Panc1 (cell line): ENCODE measurements around the gene SMIM5.

Experiments used
- POLR2AphosphoS5 ChIP-seq: IDR thresholded peaks from 2 replicates; pipeline ENCODE4 v1.6.1; 2012; ENCODE audit warnings: mild to moderate bottlenecking, low read depth, low read length, moderate library complexity
- TCF7L2 ChIP-seq: IDR thresholded peaks from 2 replicates; pipeline ENCODE4 v1.6.1; 2011; ENCODE audit warnings: mild to moderate bottlenecking, low read depth, low read length, inconsistent platforms
- TF ChIP-seq, protein P1 (sequence below): fragments of 450-650 bp; IDR thresholded peaks from 2 replicates; pipeline ENCODE4 v1.5.1; 2017; ENCODE audit warnings: mild to moderate bottlenecking
- TF ChIP-seq, protein P2 (sequence below), 2 experiments: IDR thresholded peaks; 2 replicates each; pipeline ENCODE4 v1.6.1; 2011 to 2012; ENCODE audit warnings: low read depth in 2 of 2, control low read depth in 1 of 2, low read length in 1 of 2, mild to moderate bottlenecking in 1 of 2, moderate library complexity in 1 of 2; ENCODE audit not compliant: insufficient read depth in 1 of 2

DNA sequence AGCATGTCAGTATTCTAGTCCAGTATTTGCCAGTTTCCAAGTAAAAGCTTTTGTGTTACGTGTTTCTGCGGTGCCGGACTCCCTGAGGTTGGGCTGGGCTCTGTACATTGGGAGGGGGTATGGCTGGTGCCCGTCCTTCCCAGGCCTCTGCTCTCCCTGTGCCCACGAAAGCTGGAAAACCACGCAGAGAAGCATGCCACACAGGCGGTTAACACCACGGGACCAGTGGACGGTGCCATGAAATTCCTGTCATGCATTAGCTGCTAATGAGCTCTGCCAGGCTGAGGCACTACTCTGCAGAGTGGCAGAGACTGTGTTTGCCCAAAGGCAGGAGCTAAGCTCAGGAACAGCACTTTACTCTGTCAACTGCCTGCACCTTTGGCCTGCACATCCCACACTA is 8.1 kb downstream of the SMIM5 start:
- TF ChIP-seq, protein P1, sequence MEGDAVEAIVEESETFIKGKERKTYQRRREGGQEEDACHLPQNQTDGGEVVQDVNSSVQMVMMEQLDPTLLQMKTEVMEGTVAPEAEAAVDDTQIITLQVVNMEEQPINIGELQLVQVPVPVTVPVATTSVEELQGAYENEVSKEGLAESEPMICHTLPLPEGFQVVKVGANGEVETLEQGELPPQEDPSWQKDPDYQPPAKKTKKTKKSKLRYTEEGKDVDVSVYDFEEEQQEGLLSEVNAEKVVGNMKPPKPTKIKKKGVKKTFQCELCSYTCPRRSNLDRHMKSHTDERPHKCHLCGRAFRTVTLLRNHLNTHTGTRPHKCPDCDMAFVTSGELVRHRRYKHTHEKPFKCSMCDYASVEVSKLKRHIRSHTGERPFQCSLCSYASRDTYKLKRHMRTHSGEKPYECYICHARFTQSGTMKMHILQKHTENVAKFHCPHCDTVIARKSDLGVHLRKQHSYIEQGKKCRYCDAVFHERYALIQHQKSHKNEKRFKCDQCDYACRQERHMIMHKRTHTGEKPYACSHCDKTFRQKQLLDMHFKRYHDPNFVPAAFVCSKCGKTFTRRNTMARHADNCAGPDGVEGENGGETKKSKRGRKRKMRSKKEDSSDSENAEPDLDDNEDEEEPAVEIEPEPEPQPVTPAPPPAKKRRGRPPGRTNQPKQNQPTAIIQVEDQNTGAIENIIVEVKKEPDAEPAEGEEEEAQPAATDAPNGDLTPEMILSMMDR = no peak
- TF ChIP-seq POLR2AphosphoS5 (no peak), TCF7L2 (no peak)
- TF ChIP-seq, protein P2, sequence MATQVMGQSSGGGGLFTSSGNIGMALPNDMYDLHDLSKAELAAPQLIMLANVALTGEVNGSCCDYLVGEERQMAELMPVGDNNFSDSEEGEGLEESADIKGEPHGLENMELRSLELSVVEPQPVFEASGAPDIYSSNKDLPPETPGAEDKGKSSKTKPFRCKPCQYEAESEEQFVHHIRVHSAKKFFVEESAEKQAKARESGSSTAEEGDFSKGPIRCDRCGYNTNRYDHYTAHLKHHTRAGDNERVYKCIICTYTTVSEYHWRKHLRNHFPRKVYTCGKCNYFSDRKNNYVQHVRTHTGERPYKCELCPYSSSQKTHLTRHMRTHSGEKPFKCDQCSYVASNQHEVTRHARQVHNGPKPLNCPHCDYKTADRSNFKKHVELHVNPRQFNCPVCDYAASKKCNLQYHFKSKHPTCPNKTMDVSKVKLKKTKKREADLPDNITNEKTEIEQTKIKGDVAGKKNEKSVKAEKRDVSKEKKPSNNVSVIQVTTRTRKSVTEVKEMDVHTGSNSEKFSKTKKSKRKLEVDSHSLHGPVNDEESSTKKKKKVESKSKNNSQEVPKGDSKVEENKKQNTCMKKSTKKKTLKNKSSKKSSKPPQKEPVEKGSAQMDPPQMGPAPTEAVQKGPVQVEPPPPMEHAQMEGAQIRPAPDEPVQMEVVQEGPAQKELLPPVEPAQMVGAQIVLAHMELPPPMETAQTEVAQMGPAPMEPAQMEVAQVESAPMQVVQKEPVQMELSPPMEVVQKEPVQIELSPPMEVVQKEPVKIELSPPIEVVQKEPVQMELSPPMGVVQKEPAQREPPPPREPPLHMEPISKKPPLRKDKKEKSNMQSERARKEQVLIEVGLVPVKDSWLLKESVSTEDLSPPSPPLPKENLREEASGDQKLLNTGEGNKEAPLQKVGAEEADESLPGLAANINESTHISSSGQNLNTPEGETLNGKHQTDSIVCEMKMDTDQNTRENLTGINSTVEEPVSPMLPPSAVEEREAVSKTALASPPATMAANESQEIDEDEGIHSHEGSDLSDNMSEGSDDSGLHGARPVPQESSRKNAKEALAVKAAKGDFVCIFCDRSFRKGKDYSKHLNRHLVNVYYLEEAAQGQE (IDR thresholded peaks at IDR 0.05; ENCODE audit: insufficient read depth in 1 of 2, low read depth in 2 of 2, low read length in 1 of 2) = no peak
